KOPT-K1 (cell line): Measurements from ENCODE around the gene ZKSCAN3.
"Not testable (repeated sequence)": the region's sequence is repeated elsewhere in the genome, so short reads cannot be mapped to it uniquely, and the experiment has no call there.

Experiments used
- H3K27ac ChIP-seq: fragments of 200-600 bp; sonication (generic); 2 replicates; pipeline ENCODE4 v1.5.1; 2016; ENCODE audit warnings: antibody characterized with exemption, mild to moderate bottlenecking, low read depth, low read length; ENCODE audit not compliant: poor library complexity, severe bottlenecking
- H3K36me3 ChIP-seq: fragments of 200-600 bp; sonication (generic); 2 replicates; pipeline ENCODE4 v1.5.1; 2017; ENCODE audit warnings: antibody characterized with exemption, mild to moderate bottlenecking, low read length, moderate library complexity; ENCODE audit not compliant: insufficient read depth
- H3K9me3 ChIP-seq: fragments of 200-600 bp; sonication (generic); 2 replicates; pipeline ENCODE4 v1.5.1; 2017; ENCODE audit warnings: antibody characterized with exemption, low read length, mild to moderate bottlenecking; ENCODE audit not compliant: insufficient read depth, poor library complexity, severe bottlenecking

ZKSCAN3 gene

GRCh38 chr6:28380381-28380780 is 30.6 kb downstream of the ZKSCAN3 start:
- H3K9me3 ChIP-seq = peaks cover 9% of the 10 kb centered on the region
- H3K27ac ChIP-seq = no peak overlapping the region
- H3K36me3 ChIP-seq = no peaks in the 10 kb centered on the region

GRCh38 chr6:28383235-28384142 is 33.7 kb downstream of the ZKSCAN3 start:
- Histone ChIP-seq H3K27ac (no peak overlapping the region), H3K9me3 (peaks cover 6% of the 10 kb centered on the region), H3K36me3 (no peaks in the 10 kb centered on the region)

DNA sequence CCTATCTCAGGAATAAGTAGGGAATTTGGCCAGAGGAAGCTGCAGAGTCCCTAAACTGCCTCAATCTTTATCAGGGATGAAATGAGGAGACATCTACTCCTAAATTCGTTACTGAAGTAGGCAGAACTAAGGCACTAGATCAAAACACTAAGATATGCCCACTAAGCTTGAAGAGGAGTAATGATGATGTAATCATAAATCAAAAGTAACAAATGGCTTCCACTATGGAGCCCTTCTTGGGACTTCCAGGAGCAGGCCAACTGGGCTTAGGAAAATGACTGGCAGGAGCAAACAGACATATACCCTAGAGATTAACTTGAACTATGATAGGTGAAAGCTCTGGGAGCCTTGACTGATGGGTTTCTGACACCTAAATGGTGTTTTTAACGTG is 34.4 kb downstream of the ZKSCAN3 start:
- H3K36me3 ChIP-seq = no peaks in the 10 kb centered on the region
- H3K27ac ChIP-seq = no peak overlapping the region
- no peaks in the 10 kb centered on the region for H3K9me3 ChIP-seq

DNA sequence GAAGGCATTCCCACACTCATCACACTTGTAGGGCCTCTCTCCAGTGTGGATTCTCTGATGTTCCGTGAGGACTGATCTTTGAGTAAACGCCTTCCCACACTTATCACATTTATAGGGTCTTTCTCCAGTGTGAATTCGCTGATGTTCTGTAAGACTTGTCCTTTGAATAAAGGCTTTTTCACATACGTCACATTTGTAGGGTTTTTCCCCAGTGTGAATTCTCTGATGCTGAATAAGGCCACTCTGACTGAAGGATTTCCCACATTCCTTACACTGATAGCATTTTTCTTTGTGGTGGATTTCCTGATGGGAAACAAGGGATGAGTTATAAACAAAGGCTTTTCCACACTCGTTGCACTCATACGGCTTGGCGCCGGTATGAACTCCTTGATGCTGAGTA is 40.9 kb downstream of the ZKSCAN3 start:
- no peak overlapping the region for H3K27ac ChIP-seq
- H3K9me3 ChIP-seq = no peaks in the 10 kb centered on the region
- no peaks in the 10 kb centered on the region for H3K36me3 ChIP-seq

GRCh38 chr6:28393912-28394662 is 44.3 kb downstream of the ZKSCAN3 start:
- Histone ChIP-seq H3K36me3 (no peaks in the 10 kb centered on the region), H3K9me3 (peaks cover 3% of the 10 kb centered on the region), H3K27ac (no peak overlapping the region)

- Histone ChIP-seq H3K27ac (no peak overlapping the region), H3K36me3 (no peaks in the 10 kb centered on the region), H3K9me3 (peaks cover 11% of the 10 kb centered on the region)
Observed at GRCh38 chr6:28395918-28396317, 46.2 kb downstream of the ZKSCAN3 start.

GRCh38 chr6:28399350-28400121 is 49.8 kb downstream of the ZKSCAN3 start, which contains the start of gene ZSCAN12:
ZSCAN12 (minus strand) TSS chr6:28399747; CDS start chr6:28398405, 1,342 bp downstream.
- no peak within 1 kb of the TSS for H3K27ac ChIP-seq
- peaks cover 11% of the 10 kb centered on the region for H3K9me3 ChIP-seq
- no peaks in the 10 kb centered on the region for H3K36me3 ChIP-seq

DNA sequence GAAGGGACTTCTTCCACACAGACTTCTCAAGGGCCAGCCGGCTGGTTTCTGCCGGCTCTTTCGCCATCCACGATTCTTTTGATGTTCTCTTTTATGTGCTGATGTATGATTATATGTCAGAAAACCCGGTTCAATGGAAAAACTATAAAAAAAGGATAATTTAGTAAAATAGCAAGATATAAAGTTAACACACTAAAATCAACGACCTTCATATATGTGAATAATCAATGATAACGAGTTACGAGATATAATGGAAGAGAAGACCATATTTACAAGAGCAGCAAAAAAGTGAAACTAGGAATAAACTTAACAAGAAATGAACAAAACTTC is 50.3 kb downstream of the ZKSCAN3 start:
- H3K36me3 ChIP-seq = no peaks in the 10 kb centered on the region
- peaks cover 11% of the 10 kb centered on the region for H3K9me3 ChIP-seq
- no peak overlapping the region for H3K27ac ChIP-seq

DNA sequence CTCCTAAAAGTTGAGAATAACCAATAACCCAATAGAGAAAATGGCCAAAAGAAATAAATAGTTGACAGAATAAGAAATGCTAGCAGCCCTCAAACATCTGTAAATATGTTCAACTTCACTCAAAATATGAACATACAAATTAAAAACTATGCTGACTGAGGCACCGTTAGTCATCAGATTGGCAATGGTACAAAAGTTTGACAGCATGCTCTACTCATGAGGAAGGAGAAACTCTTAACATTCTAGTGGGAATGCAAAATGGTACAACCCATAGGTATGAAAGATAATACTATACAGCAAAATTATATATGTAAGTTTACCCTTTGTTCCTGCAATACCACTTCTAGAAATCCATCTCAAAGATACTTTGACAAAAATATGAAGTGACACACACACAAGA is 51.4 kb downstream of the ZKSCAN3 start:
- Histone ChIP-seq H3K36me3 (no peaks in the 10 kb centered on the region), H3K27ac (no peak overlapping the region), H3K9me3 (peaks cover 11% of the 10 kb centered on the region)

DNA sequence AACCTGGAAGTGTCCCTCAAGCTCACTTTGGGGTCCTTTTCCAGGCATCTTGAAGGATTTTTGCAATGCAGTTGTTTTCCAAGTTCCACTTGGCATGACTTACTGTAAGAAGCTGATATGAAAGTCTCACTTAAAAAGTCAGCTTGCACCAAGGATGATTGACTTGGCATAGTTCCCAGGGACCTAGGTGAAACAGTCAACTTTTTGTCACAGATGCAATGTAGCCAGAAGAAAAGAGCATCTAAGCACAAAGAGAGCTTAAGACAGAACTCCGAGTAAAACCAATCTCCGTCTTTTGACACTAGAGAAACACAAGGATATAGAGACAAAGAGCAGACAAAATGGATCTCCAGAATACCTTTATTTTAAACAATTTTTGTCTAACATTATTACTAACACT is 52.5 kb downstream of the ZKSCAN3 start:
- no peak overlapping the region for H3K27ac ChIP-seq
- no peaks in the 10 kb centered on the region for H3K36me3 ChIP-seq
- H3K9me3 ChIP-seq = peaks cover 11% of the 10 kb centered on the region

GRCh38 chr6:28403923-28404322 is 54.2 kb downstream of the ZKSCAN3 start:
- H3K9me3 ChIP-seq, H3K27ac ChIP-seq, H3K36me3 ChIP-seq: not testable (repeated sequence)

- Histone ChIP-seq H3K9me3 (no peaks in the 10 kb centered on the region), H3K36me3 (no peaks in the 10 kb centered on the region)
Observed at GRCh38 chr6:28407401-28407800, 57.7 kb downstream of the ZKSCAN3 start.

GRCh38 chr6:28408076-28408802 is 58.5 kb downstream of the ZKSCAN3 start:
- no peaks in the 10 kb centered on the region for H3K36me3 ChIP-seq
- H3K9me3 ChIP-seq = no peaks in the 10 kb centered on the region
- H3K27ac ChIP-seq = no peak overlapping the region

More at GRCh38 chr6:28407401-28407800, 57.7 kb downstream of the ZKSCAN3 start:
- no peak overlapping the region for H3K27ac ChIP-seq

DNA sequence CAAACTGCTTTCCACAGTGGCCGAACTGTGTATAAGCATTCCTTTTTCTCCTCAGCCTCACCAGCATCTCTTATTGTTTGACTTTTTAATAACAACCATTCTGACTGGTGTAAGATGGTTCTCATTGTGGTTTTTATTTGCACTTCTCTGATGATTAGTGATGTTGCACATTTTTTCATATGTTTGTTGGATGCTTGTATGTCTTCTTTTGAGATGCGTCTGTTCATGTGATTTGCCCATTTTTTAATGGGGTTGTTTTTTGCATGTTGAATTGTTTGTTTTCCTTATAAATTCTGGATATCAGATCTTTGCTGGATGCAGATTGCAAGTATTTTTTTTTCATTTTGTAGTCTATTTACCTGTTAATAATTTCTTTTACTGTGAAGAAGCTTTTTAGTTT is 61.0 kb downstream of the ZKSCAN3 start:
- Histone ChIP-seq H3K9me3 (no peaks in the 10 kb centered on the region), H3K27ac (no peak overlapping the region), H3K36me3 (no peaks in the 10 kb centered on the region)
